ENCODE results near the gene ENTPD8. TPM values are rescaled to one million over a fixed set of nuclear protein-coding genes. Genes with fewer than 3 reads are reported as not detected.

The ENTPD8 gene
- total and polyA plus RNA-seq, 2 of the 13 experiments (the other 11 are each of a cell fraction or from before 2014, with no cell fraction given), result 0.26 to 0.44 TPM

GRCh38 chr9:137462986-137463930, 22.1 kb upstream of the ENTPD8 start (continued):
- TF ChIP-seq ZBTB34 (CRISPR knock-in tag; IDR thresholded peaks at IDR 0.05), result 0 out of 2 replicates have a peak, but pooled peaks have one; percentile 34
- TF ChIP-seq EHMT2 (IDR thresholded peaks at IDR 0.05; ENCODE audit: borderline replicate concordance, low read depth, low read length), result no peak
- TF ChIP-seq MATR3 (CRISPR knock-in tag; IDR thresholded peaks at IDR 0.05), result no peak
- no peak for TF ChIP-seq CHD4 (IDR thresholded peaks at IDR 0.05; ENCODE audit: borderline replicate concordance, low read length)
- TF ChIP-seq ZNF816 (CRISPR knock-in tag; IDR thresholded peaks at IDR 0.05; ENCODE audit: borderline replicate concordance), result peak; percentile 90; the same call in 1 of the 2 replicates
- no peak for TF ChIP-seq ELK4 (CRISPR knock-in tag; IDR thresholded peaks at IDR 0.05; ENCODE audit: borderline replicate concordance)
- TF ChIP-seq GMEB1 (CRISPR knock-in tag; IDR thresholded peaks at IDR 0.05; ENCODE audit: borderline replicate concordance), result peak; percentile 22; the same call in 1 of the 2 replicates
- no peak for TF ChIP-seq KLF11 (CRISPR knock-in tag; IDR thresholded peaks at IDR 0.05)
- TF ChIP-seq, protein P1, sequence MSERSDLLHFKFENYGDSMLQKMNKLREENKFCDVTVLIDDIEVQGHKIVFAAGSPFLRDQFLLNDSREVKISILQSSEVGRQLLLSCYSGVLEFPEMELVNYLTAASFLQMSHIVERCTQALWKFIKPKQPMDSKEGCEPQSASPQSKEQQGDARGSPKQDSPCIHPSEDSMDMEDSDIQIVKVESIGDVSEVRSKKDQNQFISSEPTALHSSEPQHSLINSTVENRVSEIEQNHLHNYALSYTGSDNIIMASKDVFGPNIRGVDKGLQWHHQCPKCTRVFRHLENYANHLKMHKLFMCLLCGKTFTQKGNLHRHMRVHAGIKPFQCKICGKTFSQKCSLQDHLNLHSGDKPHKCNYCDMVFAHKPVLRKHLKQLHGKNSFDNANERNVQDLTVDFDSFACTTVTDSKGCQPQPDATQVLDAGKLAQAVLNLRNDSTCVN (CRISPR knock-in tag; IDR thresholded peaks at IDR 0.05; ENCODE audit: borderline replicate concordance), result no peak; the same call in 1 of the 2 replicates
- TF ChIP-seq, protein P2, sequence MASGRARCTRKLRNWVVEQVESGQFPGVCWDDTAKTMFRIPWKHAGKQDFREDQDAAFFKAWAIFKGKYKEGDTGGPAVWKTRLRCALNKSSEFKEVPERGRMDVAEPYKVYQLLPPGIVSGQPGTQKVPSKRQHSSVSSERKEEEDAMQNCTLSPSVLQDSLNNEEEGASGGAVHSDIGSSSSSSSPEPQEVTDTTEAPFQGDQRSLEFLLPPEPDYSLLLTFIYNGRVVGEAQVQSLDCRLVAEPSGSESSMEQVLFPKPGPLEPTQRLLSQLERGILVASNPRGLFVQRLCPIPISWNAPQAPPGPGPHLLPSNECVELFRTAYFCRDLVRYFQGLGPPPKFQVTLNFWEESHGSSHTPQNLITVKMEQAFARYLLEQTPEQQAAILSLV (CRISPR knock-in tag; IDR thresholded peaks at IDR 0.05; ENCODE audit: borderline replicate concordance), result 0 out of 2 replicates have a peak, but pooled peaks have one; percentile 12
- TF ChIP-seq SP2 (CRISPR knock-in tag; IDR thresholded peaks at IDR 0.05), result no peak
- TF ChIP-seq YEATS4 (CRISPR knock-in tag; IDR thresholded peaks at IDR 0.05; ENCODE audit: borderline replicate concordance), result peak; percentile 88; the same call in 1 of the 2 replicates
- TF ChIP-seq KDM4B (CRISPR knock-in tag; IDR thresholded peaks at IDR 0.05), result no peak
- no peak for TF ChIP-seq RBM39 (IDR thresholded peaks at IDR 0.05; ENCODE audit: low read depth, low read length, poor library complexity, severe bottlenecking)
- peak; percentile 81 for TF ChIP-seq SAP130 (CRISPR knock-in tag; IDR thresholded peaks at IDR 0.05; ENCODE audit: low read depth)
- TF ChIP-seq SRY (CRISPR knock-in tag; IDR thresholded peaks at IDR 0.05), result no peak
- no peak for TF ChIP-seq CENPX (CRISPR knock-in tag; IDR thresholded peaks at IDR 0.05)
- TF ChIP-seq ARID2 (CRISPR knock-in tag; IDR thresholded peaks at IDR 0.05; ENCODE audit: borderline replicate concordance), result no peak
- peak; percentile 41; the same call in 1 of the 2 replicates for TF ChIP-seq ZNF224 (CRISPR knock-in tag; IDR thresholded peaks at IDR 0.05)
- TF ChIP-seq JARID2 (CRISPR knock-in tag; IDR thresholded peaks at IDR 0.05; ENCODE audit: insufficient replicate concordance), result no peak
- TF ChIP-seq ZNF777 (CRISPR knock-in tag; IDR thresholded peaks at IDR 0.05), result peak; percentile 63; the same call in 1 of the 2 replicates
- peak; percentile 25 for TF ChIP-seq XRCC5 (optimal IDR thresholded peaks at IDR 0.05; ENCODE audit: low read length)
